KOPT-K1 (cell line): ENCODE measurements around the gene STAT5A.

Source experiments
- H3K27ac ChIP-seq: fragments of 200-600 bp; sonication (generic); 2 replicates; pipeline ENCODE4 v1.5.1; 2016; ENCODE audit warnings: antibody characterized with exemption, mild to moderate bottlenecking, low read depth, low read length; ENCODE audit not compliant: poor library complexity, severe bottlenecking
- H3K36me3 ChIP-seq: fragments of 200-600 bp; sonication (generic); 2 replicates; pipeline ENCODE4 v1.5.1; 2017; ENCODE audit warnings: antibody characterized with exemption, mild to moderate bottlenecking, low read length, moderate library complexity; ENCODE audit not compliant: insufficient read depth
- H3K9me3 ChIP-seq: fragments of 200-600 bp; sonication (generic); 2 replicates; pipeline ENCODE4 v1.5.1; 2017; ENCODE audit warnings: antibody characterized with exemption, low read length, mild to moderate bottlenecking; ENCODE audit not compliant: insufficient read depth, poor library complexity, severe bottlenecking

The STAT5A gene

DNA sequence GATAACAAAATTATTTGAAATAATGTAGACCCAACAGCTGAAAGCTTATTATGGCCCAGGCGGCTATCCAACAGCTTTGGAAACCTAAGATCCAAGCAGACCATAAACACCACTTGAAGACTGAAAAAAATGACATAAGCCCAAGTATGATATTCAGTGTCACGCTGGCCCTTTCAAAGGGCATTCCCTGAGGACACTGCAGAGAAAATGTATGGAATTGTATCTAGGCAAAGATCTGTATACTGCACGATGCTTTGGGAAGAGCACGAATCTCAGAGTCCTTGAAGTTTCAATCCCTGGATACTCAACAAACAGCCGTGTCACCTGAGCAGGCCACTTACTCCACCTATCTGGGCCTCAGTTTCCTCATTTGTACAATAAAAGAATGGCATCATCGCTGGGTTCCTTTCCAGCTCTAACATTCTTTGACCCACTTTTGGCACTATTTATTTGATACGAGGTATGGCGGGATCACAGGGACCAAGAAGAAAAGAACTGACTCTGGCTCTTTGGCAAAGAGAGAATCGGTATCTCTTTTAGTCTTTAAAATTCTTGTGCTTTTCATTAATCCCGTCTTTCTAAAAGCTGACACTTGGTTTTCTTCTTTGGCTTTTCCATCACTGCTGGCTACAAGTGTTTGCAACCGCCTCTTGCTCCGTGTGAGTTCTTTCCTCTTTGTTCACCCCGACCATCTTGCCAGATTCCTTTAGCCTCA is 13.3 kb upstream of the STAT5A start:
- Histone ChIP-seq H3K9me3 (no peaks in the 10 kb centered on the region), H3K36me3 (no peaks in the 10 kb centered on the region; the same call in 1 of the 2 replicates), H3K27ac (peak overlapping the region; percentile 79)

DNA sequence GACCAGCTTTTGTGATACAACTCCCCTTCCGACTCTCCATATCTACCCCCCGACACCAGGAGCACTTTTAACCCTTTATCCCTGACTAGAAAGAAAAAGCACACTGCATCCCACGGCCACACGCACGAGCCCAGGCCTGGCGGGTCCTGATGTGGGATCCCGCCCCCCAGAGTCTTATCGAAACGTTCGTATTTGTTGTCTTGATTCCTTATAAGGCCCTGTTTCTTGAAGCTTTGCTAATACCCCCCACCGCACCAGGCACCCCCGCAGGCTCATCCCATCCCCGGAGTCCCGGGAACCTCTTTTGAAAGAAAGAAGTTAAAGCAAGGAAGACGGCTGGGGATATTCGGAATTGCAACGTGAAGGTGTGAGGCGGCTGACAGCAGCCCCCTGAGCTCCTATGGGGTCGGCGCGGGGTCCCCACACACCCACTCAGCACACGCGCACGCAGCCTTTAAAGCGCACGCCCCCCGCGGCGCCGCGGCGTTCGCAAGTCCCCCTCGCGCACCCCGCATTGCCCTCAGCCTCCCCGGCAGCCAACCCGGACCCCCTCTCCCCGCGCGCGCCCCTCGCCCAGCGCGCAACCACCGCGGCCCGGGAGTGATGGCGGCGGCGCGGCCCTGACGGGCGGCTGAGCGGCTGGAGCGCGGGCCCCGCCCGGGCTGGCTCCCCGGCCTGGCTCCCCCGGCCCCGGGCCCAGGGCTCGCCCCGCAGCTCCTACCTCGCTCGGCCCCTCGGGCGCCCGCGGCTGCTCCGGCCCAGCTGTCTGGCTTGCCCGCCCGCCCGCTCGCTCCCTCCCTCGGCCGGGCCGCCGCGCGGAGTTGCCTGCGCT is 12.6 kb upstream of the STAT5A start:
- peak overlapping the region; percentile 79 for H3K27ac ChIP-seq
- no peaks in the 10 kb centered on the region; the same call in 1 of the 2 replicates for H3K36me3 ChIP-seq
- H3K9me3 ChIP-seq: no peaks in the 10 kb centered on the region

DNA sequence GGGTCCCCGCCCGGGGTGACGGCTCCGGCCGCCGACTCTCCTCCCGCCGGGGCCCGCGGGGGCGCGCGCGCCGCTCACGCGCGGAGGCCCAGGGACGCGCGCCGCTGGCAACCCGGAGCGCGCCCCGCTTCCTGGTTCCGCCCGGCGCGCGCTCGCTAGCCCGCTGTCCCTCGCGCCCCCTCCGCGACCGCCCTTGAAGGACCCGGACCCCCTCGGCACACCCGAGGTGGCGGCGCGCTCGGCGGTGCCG is 12.0 kb upstream of the STAT5A start, which contains the start of gene STAT5B:
Gene STAT5B (minus strand): TSS at position 33 of the 250 bp plus-strand sequence. CDS start 44,264 bp downstream, outside the sequence.
- Histone ChIP-seq H3K27ac (peak within 1 kb of the TSS; percentile 79), H3K36me3 (no peaks in the 10 kb centered on the region; the same call in 1 of the 2 replicates), H3K9me3 (no peaks in the 10 kb centered on the region)

DNA sequence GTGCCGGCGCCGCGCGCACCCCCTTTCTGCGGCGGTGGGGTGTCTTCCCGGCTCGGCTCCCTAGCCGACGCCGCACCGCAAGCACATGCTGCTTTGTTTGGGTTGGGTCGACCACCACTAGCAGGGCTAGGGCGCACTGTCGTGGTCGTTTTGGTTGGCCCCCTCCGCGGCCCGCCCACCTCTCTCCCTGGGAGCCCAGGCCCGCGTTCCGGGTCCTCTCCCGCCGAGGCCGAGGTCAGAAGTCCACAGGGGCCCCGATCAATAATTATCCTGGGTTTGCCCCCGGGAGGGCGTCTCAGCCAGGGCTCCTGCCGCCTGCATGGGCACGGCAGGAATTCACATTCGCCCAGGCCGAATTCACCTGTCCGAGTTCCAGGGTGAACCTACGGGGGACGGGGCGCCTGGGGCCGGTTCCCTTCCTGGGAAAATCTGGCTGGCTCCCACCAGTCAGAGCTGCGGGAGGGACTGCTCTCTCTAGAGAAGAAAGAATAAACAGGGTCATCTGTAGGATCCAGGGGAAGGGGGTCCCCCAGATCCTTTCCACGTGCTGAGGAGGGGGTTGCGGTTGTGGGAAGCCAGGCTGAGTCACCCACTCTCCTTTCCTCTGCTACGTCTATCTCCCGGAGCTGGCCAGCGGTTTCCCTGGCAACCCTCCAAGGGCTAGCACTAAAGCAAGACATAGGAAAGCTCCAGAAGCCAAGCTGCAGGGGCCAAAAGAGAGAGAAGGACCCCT is 11.5 kb upstream of the STAT5A start:
- H3K27ac ChIP-seq: peak overlapping the region; percentile 79
- H3K36me3 ChIP-seq: no peaks in the 10 kb centered on the region; the same call in 1 of the 2 replicates
- H3K9me3 ChIP-seq: no peaks in the 10 kb centered on the region

DNA sequence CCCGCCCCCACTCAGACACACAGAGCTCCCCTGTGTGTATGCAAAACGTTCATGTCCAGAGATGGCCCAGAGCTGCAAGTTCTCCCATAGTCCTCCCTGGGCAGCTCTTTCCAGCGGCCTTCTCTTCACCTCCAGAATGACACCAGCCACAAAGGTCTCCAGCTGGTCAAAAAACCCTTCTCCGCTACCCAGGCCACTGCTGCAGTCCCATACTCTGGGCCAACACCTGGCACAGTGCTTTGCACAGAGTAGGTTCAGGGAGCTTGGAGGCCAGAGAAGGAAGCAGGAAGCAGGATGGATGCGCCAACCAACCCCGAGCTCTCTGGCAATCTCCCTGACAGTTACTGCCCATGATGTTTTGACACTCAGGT is 11.0 kb upstream of the STAT5A start:
- Histone ChIP-seq H3K36me3 (no peaks in the 10 kb centered on the region; the same call in 1 of the 2 replicates), H3K27ac (peak overlapping the region; percentile 79), H3K9me3 (no peaks in the 10 kb centered on the region)

DNA sequence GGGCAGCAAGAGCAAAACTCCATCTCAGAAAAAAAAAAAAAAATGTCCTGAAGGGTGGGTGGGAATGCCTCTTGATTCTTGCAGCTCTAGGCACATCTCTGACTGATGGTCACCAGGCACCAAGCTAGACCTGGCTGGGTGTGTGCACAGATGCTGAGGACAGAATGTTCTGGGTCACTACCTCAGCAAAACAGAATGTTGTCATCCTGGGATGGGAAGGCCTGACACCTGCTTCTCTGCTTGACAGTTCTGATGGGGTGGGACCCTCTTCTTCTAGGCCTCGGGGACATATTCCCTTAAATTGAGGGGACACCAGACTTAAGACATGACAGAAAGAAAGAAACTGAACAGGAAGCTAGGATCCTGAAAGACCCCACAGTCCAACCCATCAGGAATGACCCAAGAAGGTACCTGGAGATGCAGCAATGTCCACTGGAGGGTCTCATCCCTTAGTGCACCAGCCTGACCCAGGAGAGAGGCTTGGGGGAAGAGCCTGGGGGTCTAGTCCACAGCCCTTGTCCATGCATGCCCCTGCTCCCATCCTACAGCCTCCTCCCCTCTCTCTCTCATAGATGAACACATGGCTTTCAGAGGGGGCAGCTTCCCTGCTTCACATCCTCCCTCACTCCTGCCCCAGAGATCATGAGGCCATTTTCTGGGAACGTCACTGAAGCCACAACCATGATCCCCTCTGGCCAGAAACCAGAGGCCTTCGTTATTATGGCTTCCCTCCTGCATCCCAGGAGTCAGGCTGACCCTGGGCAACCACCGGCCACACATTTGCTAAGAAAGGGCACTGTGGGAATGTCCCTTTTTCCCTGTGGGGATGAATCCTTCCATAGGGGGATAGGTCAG is 8.3 kb upstream of the STAT5A start:
- H3K36me3 ChIP-seq: peaks cover 8% of the 10 kb centered on the region
- H3K9me3 ChIP-seq: no peaks in the 10 kb centered on the region
- H3K27ac ChIP-seq: no peak overlapping the region

DNA sequence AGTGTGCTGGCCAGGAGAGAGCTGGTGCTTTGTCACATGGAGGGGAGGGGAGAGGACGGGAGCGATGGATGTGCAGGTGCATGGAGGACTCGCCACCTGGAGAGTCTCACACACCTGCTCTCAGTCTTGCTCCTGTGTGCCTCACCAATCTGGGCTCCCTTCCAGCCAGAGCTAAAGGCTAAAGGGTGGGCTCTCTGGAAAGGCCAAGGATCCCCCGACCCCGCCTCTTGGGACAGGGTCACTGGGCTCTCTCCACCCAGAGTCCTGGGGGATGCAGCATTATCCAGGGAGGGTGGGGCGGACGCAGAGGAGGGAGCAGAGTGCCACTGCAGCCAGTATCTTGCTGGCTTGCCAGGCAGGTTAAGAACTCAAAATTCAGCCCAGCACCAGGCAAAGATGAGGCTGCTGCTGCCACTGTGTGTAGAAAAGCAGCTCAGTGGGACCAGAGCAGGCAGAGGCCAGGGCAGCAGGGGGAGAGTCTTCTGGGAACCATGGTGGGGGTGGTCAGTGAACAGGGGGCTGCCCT is 6.7 kb upstream of the STAT5A start:
- Histone ChIP-seq H3K36me3 (peaks cover 14% of the 10 kb centered on the region), H3K9me3 (no peaks in the 10 kb centered on the region), H3K27ac (no peak overlapping the region)

DNA sequence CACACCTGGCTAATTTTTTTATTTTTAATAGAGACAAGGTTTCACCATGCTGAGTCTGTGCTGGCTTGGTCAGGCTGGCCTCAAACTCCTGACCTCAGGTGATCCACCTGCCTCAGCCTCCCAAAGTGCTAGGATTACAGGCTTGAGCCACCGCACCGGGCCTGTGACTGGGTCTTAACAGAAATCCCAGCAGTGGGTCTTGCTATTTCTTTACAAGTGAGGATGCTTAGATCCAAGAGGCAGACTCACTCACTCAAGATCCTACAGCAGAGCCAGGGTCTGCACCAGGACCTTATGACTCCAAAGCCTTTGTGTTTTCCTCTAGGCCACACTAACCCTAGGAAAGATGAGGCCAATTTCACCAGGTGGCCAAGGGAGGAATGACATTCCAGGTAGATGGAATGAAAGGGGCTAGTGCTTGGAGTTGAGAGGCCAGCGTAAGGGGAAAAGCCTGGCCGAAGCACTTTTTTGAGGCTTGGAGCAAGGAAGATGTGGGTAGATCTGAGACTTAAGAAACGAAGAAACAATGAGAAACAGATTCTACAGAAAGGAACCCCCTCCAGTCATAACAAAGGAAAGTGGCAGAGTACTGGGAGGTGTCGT is 5.7 kb upstream of the STAT5A start:
- H3K9me3 ChIP-seq: no peaks in the 10 kb centered on the region
- no peak overlapping the region for H3K27ac ChIP-seq
- peaks cover 14% of the 10 kb centered on the region for H3K36me3 ChIP-seq

DNA sequence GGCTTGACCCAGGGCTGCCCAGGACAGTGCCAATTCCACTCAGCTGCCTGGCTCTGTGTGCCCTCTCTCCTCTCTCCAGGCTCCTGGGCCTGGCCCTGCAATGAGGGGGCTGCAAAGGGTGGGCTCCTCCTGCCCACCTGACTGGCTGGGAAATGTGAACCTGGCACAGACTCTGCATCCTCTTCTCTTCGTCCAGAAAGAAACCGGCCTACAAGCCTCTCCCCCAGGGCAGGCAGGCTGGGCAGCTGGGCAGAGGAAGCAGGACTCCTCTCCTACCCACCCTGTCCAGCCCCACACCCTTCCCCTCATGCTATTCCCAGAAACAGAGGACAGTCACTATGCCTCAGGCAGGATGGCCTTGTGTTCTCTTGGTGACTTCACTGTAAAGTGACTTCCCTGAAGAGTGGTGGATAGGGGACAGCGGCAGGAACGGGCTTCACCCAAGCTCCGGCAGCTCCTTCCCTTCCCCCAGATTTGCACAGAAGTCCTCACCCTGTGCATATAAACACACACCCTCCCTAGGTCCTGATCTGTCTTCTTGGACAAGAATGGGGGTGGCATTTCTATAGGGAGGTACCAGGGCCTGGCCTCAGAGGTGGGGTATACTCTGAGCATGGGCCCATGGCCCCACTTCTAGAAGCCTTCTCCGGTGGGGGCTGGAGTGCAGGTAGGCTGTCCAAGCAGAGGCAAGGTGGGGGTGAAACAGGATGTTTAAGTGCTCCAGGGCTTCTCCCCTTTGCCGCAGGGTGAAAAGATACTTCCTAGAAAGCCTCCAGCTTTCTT is 4.9 kb upstream of the STAT5A start:
- Histone ChIP-seq H3K36me3 (peaks cover 14% of the 10 kb centered on the region), H3K27ac (peak overlapping the region; percentile 28), H3K9me3 (no peaks in the 10 kb centered on the region)

DNA sequence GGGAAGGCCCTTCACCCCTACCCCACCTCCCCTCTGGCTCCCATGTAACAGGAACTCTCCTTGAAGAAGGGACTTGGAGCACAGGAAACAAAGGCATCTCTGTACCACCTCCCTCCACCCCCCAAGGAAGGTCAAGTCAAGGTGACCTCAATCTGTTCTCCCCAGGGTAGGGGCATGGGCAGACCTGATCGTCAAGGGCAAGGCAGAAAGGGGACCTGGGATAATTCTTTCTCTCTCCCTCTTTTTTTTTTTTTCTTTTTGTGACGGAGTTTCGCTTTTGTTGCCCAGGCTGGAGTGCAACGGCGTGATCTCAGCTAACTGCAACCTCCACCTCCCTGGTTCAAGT is 4.3 kb upstream of the STAT5A start:
- Histone ChIP-seq H3K9me3 (no peaks in the 10 kb centered on the region), H3K36me3 (peaks cover 14% of the 10 kb centered on the region), H3K27ac (peak overlapping the region; percentile 28)

DNA sequence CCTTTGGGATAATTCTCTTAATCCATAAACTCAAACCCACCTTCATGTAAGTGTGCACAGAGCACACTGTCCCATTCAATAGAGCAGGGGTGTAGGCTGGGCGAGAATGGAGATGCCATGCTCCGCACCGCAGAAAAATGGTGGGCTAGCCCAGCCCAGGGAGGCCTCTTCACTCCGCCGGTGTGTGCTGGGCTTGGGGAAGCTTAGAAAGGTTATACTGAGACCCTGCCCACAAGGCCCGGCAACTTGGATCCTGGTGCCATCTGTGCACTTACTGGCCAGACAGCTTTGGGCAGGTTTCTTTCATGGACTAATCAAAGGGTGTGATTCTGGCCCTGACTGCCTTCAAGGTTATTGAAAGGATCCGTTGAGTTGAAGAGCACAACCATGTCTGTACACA is 3.7 kb upstream of the STAT5A start:
- Histone ChIP-seq H3K36me3 (peaks cover 14% of the 10 kb centered on the region), H3K27ac (no peak overlapping the region), H3K9me3 (no peaks in the 10 kb centered on the region)

DNA sequence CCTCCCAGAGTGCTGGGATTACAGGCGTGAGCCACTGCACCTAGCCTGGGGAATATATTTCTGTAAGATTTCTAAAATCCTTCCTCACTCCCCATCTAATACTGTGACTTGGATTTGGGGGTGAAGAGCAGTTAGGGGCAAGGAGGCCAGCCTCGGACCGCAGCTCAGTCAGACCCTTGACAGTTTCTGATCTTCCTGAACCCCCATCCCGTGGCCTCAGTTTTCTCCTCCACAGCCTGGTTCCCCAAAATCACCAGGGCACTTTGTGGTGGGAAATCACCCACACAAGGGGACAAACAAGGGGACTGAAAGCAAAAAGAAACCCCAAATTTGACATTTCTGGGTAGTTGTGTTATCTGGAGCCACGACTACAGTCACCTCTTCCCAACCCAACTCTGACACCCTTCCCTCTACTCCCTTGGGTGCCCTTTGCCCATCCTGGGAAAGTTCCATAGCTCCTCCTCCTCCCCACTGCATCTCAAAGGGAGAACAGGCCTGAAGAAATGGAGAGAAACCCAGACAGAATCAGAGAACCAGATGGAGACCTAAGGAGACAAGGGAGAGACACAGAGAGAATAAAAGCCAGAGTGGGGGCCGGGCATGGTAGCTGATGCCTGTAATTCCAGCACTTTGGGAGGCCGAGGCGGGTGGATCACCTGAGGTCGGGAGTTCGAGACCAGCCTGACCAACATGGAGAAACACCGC is 2.8 kb upstream of the STAT5A start:
- H3K27ac ChIP-seq: peak overlapping the region; percentile 0
- no peaks in the 10 kb centered on the region for H3K9me3 ChIP-seq
- H3K36me3 ChIP-seq: peaks cover 20% of the 10 kb centered on the region
